Measurements from ENCODE around the gene FAM193B.

FAM193B gene

GRCh38 chr5:177512736-177513380, 41.5 kb downstream of the FAM193B start:
- DNase-seq: no peak

GRCh38 chr5:177511796-177512675, 42.3 kb downstream of the FAM193B start:
- DNase-seq: no peak

- DNase-seq: no peak
Observed at GRCh38 chr5:177511181-177511580, 43.2 kb downstream of the FAM193B start.

- no peak for DNase-seq
Observed at GRCh38 chr5:177510567-177511053, 43.8 kb downstream of the FAM193B start.

- DNase-seq: no peak
Observed at GRCh38 chr5:177509991-177510566, 44.3 kb downstream of the FAM193B start.

- DNase-seq: no peak
Observed at GRCh38 chr5:177509381-177509951, 44.9 kb downstream of the FAM193B start, which contains the start of gene DOK3. Gene DOK3, minus strand, starts transcription at chr5:177509826. Its CDS starts 286 bp downstream, at chr5:177509540.

- DNase-seq: no peak
Observed at GRCh38 chr5:177508837-177509236, 45.5 kb downstream of the FAM193B start.

GRCh38 chr5:177508221-177508611, 46.1 kb downstream of the FAM193B start:
- DNase-seq: no peak

- DNase-seq: no peak
Observed at GRCh38 chr5:177507596-177508220, 46.7 kb downstream of the FAM193B start.

- DNase-seq: no peak
Observed at GRCh38 chr5:177507165-177507564, 47.2 kb downstream of the FAM193B start.

GRCh38 chr5:177505075-177505474, 49.3 kb downstream of the FAM193B start:
- DNase-seq: no peak

- DNase-seq: no peak
Observed at GRCh38 chr5:177504086-177505056, 50.0 kb downstream of the FAM193B start.

- DNase-seq: no peak
Observed at GRCh38 chr5:177503351-177504085, 50.8 kb downstream of the FAM193B start.

GRCh38 chr5:177502886-177503285, 51.5 kb downstream of the FAM193B start:
- no peak for DNase-seq

GRCh38 chr5:177501874-177502678, 52.3 kb downstream of the FAM193B start:
- no peak for DNase-seq

GRCh38 chr5:177500685-177501522, 53.5 kb downstream of the FAM193B start:
- DNase-seq: peak; percentile 90

- no peak for DNase-seq
Observed at GRCh38 chr5:177499842-177500241, 54.5 kb downstream of the FAM193B start.

GRCh38 chr5:177498013-177498787, 56.2 kb downstream of the FAM193B start:
- DNase-seq: no peak
